ENCODE results near the gene ERBIN. TPM values are rescaled to one million over a fixed set of nuclear protein-coding genes. Genes with fewer than 3 reads are reported as not detected.
"Not testable (repeated sequence)": the region's sequence is repeated elsewhere in the genome, so short reads cannot be mapped to it uniquely, and the experiment has no call there.

The ERBIN gene
- total RNA-seq, 1 donor from 2014 or later = 29.8 TPM

DNA sequence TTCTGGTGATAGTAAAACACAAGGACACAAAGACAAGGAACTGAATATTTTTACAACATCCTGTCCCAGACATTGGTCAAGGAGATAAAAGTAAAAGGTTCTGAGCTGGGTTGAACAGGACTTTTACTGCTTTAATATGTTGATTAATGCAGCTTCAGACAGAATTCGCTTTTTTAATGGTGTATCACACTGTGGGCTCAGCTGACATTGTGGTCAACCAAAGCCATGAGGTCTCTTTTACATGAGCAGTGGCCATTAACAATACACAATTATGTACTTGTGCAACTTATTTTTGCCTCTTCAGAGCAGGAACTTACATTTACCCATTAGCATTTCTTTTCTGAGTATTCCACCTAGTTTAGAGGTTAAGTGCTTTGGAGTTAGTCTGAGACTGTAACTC is 22.8 kb upstream of the ERBIN start:
- DNase-seq (ENCODE audit: low spot score) = no peak
- H3K36me3 Mint-ChIP-seq (ENCODE audit: low read depth) = no peaks in the 10 kb centered on the region
- H3K4me1 Mint-ChIP-seq (ENCODE audit: low read depth) = no peaks in the 10 kb centered on the region
- no peak overlapping the region for H3K27ac Mint-ChIP-seq
- H3K9me3 Mint-ChIP-seq = no peaks in the 10 kb centered on the region
- no peak overlapping the region for H3K4me3 Mint-ChIP-seq
- H3K27me3 Mint-ChIP-seq (ENCODE audit: insufficient read depth) = peaks cover 12% of the 10 kb centered on the region
- intact Hi-C loops (cut with micrococcal nuclease) = no loop called here

DNA sequence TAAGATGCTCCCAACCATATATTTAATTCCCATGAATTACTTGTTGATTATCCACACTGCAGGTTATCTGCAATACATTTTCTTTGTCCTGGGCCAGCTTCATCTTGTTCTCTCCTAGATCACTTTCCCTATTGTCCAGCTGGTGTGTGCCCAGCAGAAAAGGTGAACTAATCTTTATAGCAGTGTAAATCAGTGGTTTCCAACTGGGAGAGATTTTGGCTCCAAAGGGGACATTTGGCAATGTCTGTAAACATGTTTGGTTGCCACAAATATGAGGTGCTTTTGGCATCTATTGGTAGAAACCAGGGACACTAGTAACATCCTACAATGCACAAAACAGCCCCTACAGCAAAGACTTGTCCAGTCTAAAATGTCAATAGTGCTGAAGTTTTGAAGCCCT is 20.1 kb upstream of the ERBIN start:
- DNase-seq (ENCODE audit: low spot score) = no peak
- H3K27me3 Mint-ChIP-seq (ENCODE audit: insufficient read depth) = peaks cover 5% of the 10 kb centered on the region
- no peaks in the 10 kb centered on the region for H3K9me3 Mint-ChIP-seq
- no peaks in the 10 kb centered on the region for H3K36me3 Mint-ChIP-seq (ENCODE audit: low read depth)
- no peak overlapping the region for H3K4me3 Mint-ChIP-seq
- intact Hi-C loops (cut with micrococcal nuclease) = no loop called here
- no peak overlapping the region for H3K27ac Mint-ChIP-seq
- H3K4me1 Mint-ChIP-seq (ENCODE audit: low read depth) = no peaks in the 10 kb centered on the region

DNA sequence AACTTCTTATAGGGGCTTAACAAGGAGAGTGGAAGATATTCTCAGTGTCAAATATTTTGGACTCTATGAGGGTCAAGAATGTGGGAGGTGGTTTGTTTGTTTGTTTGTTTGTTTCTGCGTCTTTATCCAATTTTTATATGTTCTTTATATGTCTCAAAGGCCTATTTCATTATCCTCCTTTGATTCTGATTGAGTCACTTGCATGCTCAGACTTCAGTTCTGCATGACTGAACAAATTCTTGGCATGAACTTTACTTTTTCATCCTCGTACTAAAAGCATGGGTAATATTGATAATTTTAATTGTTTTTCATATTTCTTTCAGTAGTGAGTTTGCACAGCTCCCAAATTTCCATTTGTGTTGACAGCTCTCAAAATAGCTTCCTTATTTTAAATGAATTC is 19.2 kb upstream of the ERBIN start:
- no peaks in the 10 kb centered on the region for H3K36me3 Mint-ChIP-seq (ENCODE audit: low read depth)
- H3K4me1 Mint-ChIP-seq (ENCODE audit: low read depth) = no peaks in the 10 kb centered on the region
- intact Hi-C loops (cut with micrococcal nuclease) = no loop called here
- H3K9me3 Mint-ChIP-seq = no peaks in the 10 kb centered on the region
- H3K27ac Mint-ChIP-seq = no peak overlapping the region
- H3K4me3 Mint-ChIP-seq = no peak overlapping the region
- H3K27me3 Mint-ChIP-seq (ENCODE audit: insufficient read depth) = peaks cover 4% of the 10 kb centered on the region
- no peak for DNase-seq (ENCODE audit: low spot score)

DNA sequence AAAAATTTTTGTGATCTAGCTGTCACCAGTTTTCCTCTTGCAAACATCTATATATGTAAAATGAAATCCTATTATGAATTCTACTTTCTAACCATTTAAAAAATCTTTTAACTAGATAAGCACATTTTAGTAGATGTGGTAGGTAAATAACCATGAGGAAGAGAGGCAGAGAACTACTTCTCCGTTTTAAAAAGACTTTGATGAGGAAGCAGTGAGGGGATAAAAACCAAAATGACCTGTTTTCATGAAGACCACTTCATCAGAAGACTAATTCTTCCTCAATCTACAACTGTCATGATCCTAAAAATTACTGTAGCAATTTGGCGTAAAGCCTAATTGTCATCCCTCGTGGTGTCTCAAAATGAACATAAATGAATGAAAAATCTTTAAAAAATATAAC is 15.7 kb upstream of the ERBIN start:
- Mint-ChIP-seq H3K27ac (no peak overlapping the region), H3K36me3 (ENCODE audit: low read depth) (no peaks in the 10 kb centered on the region), H3K9me3 (no peaks in the 10 kb centered on the region), H3K4me3 (no peak overlapping the region), H3K27me3 (ENCODE audit: insufficient read depth) (peaks cover 3% of the 10 kb centered on the region), H3K4me1 (ENCODE audit: low read depth) (no peaks in the 10 kb centered on the region)
- no peak for DNase-seq (ENCODE audit: low spot score)
- intact Hi-C loops (cut with micrococcal nuclease) = no loop called here

DNA sequence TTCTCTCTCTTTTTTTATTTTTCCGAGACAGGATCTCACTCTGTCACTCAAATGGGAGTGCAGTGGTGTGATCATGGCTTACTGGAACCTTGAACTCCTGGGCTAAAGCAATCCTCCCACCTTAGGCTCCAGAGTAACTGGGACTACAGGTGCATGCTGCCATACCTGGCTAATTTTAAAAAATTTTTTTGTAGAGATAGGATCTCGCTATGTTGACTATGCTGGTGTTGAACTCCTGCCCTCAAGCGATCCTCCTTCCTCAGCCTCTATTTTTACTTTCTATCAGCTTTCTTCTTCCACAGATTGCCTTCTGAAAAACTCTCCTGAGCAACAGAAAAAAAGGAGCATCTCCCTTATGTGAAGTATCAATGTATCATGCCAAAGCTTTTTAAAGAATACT is 14.1 kb upstream of the ERBIN start:
- H3K4me1 Mint-ChIP-seq (ENCODE audit: low read depth) = no peaks in the 10 kb centered on the region
- DNase-seq (ENCODE audit: low spot score) = no peak
- no peaks in the 10 kb centered on the region for H3K9me3 Mint-ChIP-seq
- intact Hi-C loops (cut with micrococcal nuclease) = no loop called here
- no peak overlapping the region for H3K4me3 Mint-ChIP-seq
- no peaks in the 10 kb centered on the region for H3K36me3 Mint-ChIP-seq (ENCODE audit: low read depth)
- H3K27ac Mint-ChIP-seq = no peak overlapping the region
- peaks cover 3% of the 10 kb centered on the region for H3K27me3 Mint-ChIP-seq (ENCODE audit: insufficient read depth)

DNA sequence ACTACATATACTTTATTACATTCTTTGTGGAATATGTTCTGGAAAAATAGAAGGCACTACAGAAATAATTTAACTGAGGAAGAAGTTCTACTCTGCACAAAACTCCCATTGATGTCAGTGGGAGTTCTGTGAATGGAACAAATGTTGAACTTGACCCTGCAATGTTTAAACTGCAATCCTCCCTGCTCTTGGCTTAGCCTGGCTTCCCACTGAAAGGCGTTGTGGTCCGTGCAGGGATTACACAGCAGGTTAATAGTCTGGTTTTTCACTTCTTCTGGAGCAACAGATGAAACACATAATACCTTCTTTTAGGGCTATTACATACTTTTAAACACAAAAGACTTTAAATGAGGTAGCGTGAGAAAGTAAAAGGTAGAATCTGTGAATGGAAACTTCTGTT is 12.9 kb upstream of the ERBIN start:
- Mint-ChIP-seq H3K4me1 (ENCODE audit: low read depth) (no peaks in the 10 kb centered on the region), H3K27ac (no peak overlapping the region), H3K36me3 (ENCODE audit: low read depth) (no peaks in the 10 kb centered on the region), H3K27me3 (ENCODE audit: insufficient read depth) (peaks cover under 1% of the 10 kb centered on the region), H3K4me3 (no peak overlapping the region), H3K9me3 (no peaks in the 10 kb centered on the region)
- no peak for DNase-seq (ENCODE audit: low spot score)
- intact Hi-C loops (cut with micrococcal nuclease) = no loop called here

DNA sequence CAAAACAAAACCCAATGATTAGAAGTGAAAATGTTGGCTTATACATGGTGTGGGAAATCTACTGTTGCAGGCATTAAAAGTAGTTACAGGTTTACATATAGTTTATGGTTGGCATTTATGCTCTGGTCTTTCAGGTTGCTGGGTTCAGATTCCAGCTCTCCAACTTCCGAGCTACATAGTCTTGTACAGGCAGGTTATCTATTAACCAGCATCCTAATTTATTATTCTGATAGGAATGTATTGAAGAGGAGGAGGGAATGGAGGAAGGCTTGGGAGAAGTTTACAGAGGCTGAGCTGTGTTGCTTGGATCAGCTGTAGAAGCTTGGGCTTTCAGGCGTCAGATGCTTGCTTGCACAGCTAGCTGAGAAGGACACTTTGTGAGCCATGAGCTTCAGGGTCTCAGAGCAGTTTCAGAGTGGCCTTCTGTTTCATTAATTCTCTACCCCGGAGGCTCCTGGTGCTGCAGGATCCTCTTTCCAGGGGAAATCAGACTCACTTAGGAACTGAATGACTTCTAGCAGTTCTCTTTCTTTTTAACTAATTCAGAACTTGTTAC is 11.7 kb upstream of the ERBIN start:
- H3K27ac Mint-ChIP-seq = no peak overlapping the region
- intact Hi-C loops (cut with micrococcal nuclease) = no loop called here
- no peaks in the 10 kb centered on the region for H3K4me1 Mint-ChIP-seq (ENCODE audit: low read depth)
- no peak for DNase-seq (ENCODE audit: low spot score)
- H3K4me3 Mint-ChIP-seq = no peak overlapping the region
- H3K27me3 Mint-ChIP-seq (ENCODE audit: insufficient read depth) = no peaks in the 10 kb centered on the region
- no peaks in the 10 kb centered on the region for H3K36me3 Mint-ChIP-seq (ENCODE audit: low read depth)
- H3K9me3 Mint-ChIP-seq = no peaks in the 10 kb centered on the region

DNA sequence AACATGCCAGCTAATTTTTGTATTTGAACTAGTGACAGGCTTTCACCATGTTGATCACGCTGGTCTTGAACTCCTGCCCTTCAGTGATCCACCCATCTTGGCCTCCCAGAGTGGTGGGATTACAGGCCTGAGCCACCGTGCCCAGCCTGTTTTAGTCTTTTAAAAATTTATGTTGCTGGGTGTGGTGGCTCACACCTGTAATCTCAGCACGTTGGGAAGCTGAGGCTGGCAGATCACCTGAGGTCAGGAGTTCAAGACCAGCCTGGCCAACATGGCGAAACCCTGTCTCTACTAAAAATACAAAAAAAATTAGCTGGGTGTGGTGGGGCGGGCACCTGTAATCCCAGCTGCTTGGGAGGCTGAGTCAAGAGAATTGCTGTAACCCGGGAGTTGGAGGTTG is 10.7 kb upstream of the ERBIN start:
- H3K4me3 Mint-ChIP-seq; H3K36me3 Mint-ChIP-seq (ENCODE audit: low read depth); H3K27me3 Mint-ChIP-seq (ENCODE audit: insufficient read depth); H3K4me1 Mint-ChIP-seq (ENCODE audit: low read depth); intact Hi-C loops (cut with micrococcal nuclease); H3K9me3 Mint-ChIP-seq; H3K27ac Mint-ChIP-seq; DNase-seq (ENCODE audit: low spot score): not testable (repeated sequence)

DNA sequence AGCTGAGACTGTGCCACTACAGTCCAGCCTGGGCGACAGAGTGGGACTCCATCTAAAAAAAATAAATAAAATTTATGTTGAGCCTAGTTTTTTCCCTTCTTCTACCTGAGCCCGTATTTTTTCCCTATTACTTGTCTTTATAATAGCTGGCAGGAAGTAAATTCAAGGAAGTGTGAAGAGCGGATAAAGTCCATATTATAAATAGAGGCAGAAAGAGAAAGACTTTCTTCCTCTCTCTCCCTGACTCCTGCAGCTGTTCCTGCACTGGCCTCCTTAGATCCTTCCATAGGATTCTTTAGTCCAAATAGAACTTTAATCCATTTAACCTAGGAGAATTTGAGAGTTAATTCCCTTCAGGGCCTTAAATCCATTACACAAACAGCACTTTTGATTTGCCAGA is 10.3 kb upstream of the ERBIN start:
- H3K27me3 Mint-ChIP-seq (ENCODE audit: insufficient read depth) = no peaks in the 10 kb centered on the region
- no peak overlapping the region for H3K4me3 Mint-ChIP-seq
- no peak overlapping the region for H3K27ac Mint-ChIP-seq
- H3K36me3 Mint-ChIP-seq (ENCODE audit: low read depth) = no peaks in the 10 kb centered on the region
- H3K4me1 Mint-ChIP-seq (ENCODE audit: low read depth) = no peaks in the 10 kb centered on the region
- intact Hi-C loops (cut with micrococcal nuclease) = no loop called here
- H3K9me3 Mint-ChIP-seq = no peaks in the 10 kb centered on the region
- DNase-seq (ENCODE audit: low spot score) = no peak

DNA sequence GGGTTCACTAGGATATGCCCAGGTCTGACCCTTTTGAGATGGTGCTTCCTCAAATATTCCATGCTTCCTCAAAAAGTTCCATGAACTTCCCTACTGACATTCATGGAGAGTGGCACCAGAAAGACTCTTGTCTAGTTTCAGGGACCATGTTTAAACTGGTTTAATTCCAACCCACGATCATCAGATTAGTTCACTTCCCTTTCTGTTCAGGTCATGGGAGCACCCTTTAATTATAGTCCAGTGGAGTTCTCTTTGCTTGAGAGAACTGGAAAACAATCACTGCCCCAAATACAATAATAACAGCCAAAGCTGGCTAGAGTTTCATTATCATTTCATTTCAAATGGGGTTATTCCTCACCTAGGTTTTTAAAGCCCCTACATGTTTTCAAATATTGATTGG is 9.7 kb upstream of the ERBIN start:
- Mint-ChIP-seq H3K27ac (no peak overlapping the region), H3K9me3 (no peaks in the 10 kb centered on the region), H3K4me1 (ENCODE audit: low read depth) (no peaks in the 10 kb centered on the region), H3K27me3 (ENCODE audit: insufficient read depth) (no peaks in the 10 kb centered on the region), H3K4me3 (no peak overlapping the region), H3K36me3 (ENCODE audit: low read depth) (no peaks in the 10 kb centered on the region)
- intact Hi-C loops (cut with micrococcal nuclease) = no loop called here
- no peak for DNase-seq (ENCODE audit: low spot score)

DNA sequence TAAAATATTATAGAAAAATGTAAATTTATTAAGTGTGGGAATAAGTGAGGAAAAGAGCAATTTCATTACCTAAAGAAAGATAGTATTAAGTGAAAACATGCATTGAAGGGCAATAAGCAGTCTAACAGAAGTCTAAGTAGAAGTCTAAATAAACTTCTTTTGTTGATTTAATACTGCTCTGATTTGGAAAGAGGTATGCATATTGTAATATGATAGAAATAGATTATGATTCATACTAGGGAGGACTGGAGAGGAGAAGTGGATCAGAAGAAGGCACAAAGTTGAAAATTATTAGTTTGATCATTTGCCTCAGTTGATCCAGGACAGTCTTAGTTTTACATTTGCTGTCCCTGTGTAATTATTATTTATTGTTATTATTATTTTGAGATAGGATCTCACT is 6.6 kb upstream of the ERBIN start:
- H3K36me3 Mint-ChIP-seq (ENCODE audit: low read depth) = no peaks in the 10 kb centered on the region
- H3K27me3 Mint-ChIP-seq (ENCODE audit: insufficient read depth) = peaks cover 19% of the 10 kb centered on the region
- no peaks in the 10 kb centered on the region for H3K9me3 Mint-ChIP-seq
- intact Hi-C loops (cut with micrococcal nuclease) = no loop called here
- no peak overlapping the region for H3K4me3 Mint-ChIP-seq
- peaks cover 11% of the 10 kb centered on the region for H3K4me1 Mint-ChIP-seq (ENCODE audit: low read depth)
- DNase-seq (ENCODE audit: low spot score) = no peak
- H3K27ac Mint-ChIP-seq = no peak overlapping the region

DNA sequence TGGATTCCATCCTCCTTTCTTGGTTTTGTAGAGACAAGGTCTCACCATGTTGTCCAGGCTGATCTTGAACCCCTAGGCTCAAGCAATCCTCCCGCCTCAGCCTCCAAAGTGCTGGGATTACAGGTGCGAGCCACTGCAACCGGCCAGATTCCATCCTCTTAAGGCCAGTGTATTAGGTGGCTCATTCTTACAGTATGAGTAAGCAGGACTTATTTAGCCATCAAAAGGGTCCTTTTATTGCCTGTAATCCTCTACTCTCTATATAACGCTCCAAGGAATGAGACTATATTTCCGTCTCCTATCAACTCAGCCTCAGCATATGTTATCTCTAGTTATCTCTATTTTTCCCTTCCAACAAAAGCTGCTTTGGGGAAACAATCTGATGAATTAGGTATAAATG is 3.0 kb upstream of the ERBIN start:
- no peak overlapping the region for H3K27ac Mint-ChIP-seq
- H3K4me3 Mint-ChIP-seq = no peak overlapping the region
- H3K27me3 Mint-ChIP-seq (ENCODE audit: insufficient read depth) = peaks cover 22% of the 10 kb centered on the region
- H3K36me3 Mint-ChIP-seq (ENCODE audit: low read depth) = no peaks in the 10 kb centered on the region
- intact Hi-C loops (cut with micrococcal nuclease) = no loop called here
- H3K4me1 Mint-ChIP-seq (ENCODE audit: low read depth) = peaks cover 19% of the 10 kb centered on the region
- DNase-seq (ENCODE audit: low spot score) = no peak
- H3K9me3 Mint-ChIP-seq = no peaks in the 10 kb centered on the region

DNA sequence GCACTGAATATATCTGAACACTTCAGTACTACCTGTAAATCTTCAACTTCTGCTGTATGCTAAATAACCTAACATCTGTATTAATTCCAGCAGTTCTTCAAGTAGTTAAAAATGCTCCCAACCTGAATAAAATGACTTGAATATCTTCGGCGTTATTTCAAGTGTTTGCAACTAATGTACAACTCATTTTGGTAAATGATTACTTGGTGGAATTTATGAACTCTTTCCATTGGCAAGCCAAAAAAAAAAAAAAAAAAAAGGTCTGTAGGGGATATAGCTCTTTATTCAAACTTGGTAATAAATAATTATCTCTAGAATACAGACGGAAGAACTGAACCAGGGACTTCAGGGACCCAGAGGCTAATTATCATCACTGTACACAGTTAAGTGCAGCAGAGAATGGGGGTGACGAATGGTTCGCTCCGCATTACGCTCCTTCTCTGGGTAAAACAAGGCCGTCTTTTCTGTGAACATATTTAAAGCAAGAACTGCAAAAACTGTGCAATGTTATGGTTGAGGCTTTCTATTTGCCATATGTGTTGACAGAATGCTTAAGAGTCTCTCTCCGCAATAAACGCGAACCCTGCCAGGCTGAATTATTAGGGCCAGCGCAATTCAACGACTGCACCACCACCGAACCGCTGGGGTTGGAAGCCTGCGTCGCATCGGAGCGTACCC is 1.9 kb upstream of the ERBIN start:
- Mint-ChIP-seq H3K27ac (peak overlapping the region; percentile 90), H3K36me3 (ENCODE audit: low read depth) (no peaks in the 10 kb centered on the region), H3K9me3 (no peaks in the 10 kb centered on the region), H3K27me3 (ENCODE audit: insufficient read depth) (peaks cover 22% of the 10 kb centered on the region), H3K4me1 (ENCODE audit: low read depth) (peaks cover 30% of the 10 kb centered on the region), H3K4me3 (peak overlapping the region; percentile 80)
- intact Hi-C loops (cut with micrococcal nuclease) = loop anchor here (1.0 to 5.0 kb wide), 9 partner anchors 88 to 1157 kb away; partner anchors contain the start of genes CENPK, CWC27, PPWD1 and SREK1IP1
- no peak for DNase-seq (ENCODE audit: low spot score)

Data from activated T-helper 1 cell treated with anti-CD3 and anti-CD28 coated beads, Interleukin-12 subunit alpha, Interleukin-12 subunit beta, Interleukin-2, Interleukin-4 antibody, amounts not matched to agents 30 ng/mL and 10 ng/mL and 1 ng/mL, durations not matched to agents 14 hours and 24 hours and 36 hours (primary cell).